CD4-positive, alpha-beta T cell treated with Interleukin-17A for 1 hour (primary cell): ENCODE results near the gene TMEM260.
A peak's percentile ranks its signal among the peaks of the same experiment; 100 is the strongest.

Source experiments
- DNase-seq: peaks from one replicate; pipeline ENCODE4 v3.0.0-alpha.2; 2020

TMEM260 gene

GRCh38 chr14:56579345-56580220, at the start of gene TMEM260:
TSS of gene TMEM260 (plus strand) at chr14:56579798. CDS start at chr14:56579915, 117 bp downstream.
- DNase-seq, result peak; percentile 94

- DNase-seq, result no peak
Measured at GRCh38 chr14:56532546-56532945, 47.1 kb upstream of the TMEM260 start.

- DNase-seq, result no peak
Measured at GRCh38 chr14:56534656-56535055, 44.9 kb upstream of the TMEM260 start.

- no peak for DNase-seq
Measured at GRCh38 chr14:56539862-56540261, 39.7 kb upstream of the TMEM260 start.

GRCh38 chr14:56543436-56543835, 36.2 kb upstream of the TMEM260 start:
- no peak for DNase-seq

- DNase-seq, result no peak
Measured at GRCh38 chr14:56549721-56550120, 29.9 kb upstream of the TMEM260 start.

- no peak for DNase-seq
Measured at GRCh38 chr14:56552615-56553014, 27.0 kb upstream of the TMEM260 start.

- no peak for DNase-seq
Measured at GRCh38 chr14:56554301-56554700, 25.3 kb upstream of the TMEM260 start.

- DNase-seq, result no peak
Measured at GRCh38 chr14:56555921-56556570, 23.6 kb upstream of the TMEM260 start.

GRCh38 chr14:56559182-56559581, 20.4 kb upstream of the TMEM260 start:
- no peak for DNase-seq

GRCh38 chr14:56561606-56562005, 18.0 kb upstream of the TMEM260 start:
- DNase-seq, result no peak

- DNase-seq, result no peak
Measured at GRCh38 chr14:56562883-56563282, 16.7 kb upstream of the TMEM260 start.

GRCh38 chr14:56569174-56569573, 10.4 kb upstream of the TMEM260 start:
- DNase-seq, result no peak

- DNase-seq, result no peak
Measured at GRCh38 chr14:56570295-56570694, 9.3 kb upstream of the TMEM260 start.

GRCh38 chr14:56580221-56580711, 668 bp downstream of the TMEM260 start:
- DNase-seq, result no peak

GRCh38 chr14:56581041-56581727, 1.6 kb downstream of the TMEM260 start:
- DNase-seq, result no peak

- no peak for DNase-seq
Measured at GRCh38 chr14:56585461-56586084, 6.0 kb downstream of the TMEM260 start.

GRCh38 chr14:56587701-56588100, 8.1 kb downstream of the TMEM260 start:
- no peak for DNase-seq

- no peak for DNase-seq
Measured at GRCh38 chr14:56590535-56590960, 10.9 kb downstream of the TMEM260 start.

GRCh38 chr14:56592746-56593544, 13.3 kb downstream of the TMEM260 start:
- no peak for DNase-seq

- DNase-seq, result no peak
Measured at GRCh38 chr14:56594428-56594827, 14.8 kb downstream of the TMEM260 start.

GRCh38 chr14:56598519-56598918, 18.9 kb downstream of the TMEM260 start:
- DNase-seq, result no peak
